Uterus (tissue), 2 donors: Measurements from ENCODE around the gene SEMA3E.

Experiments
- POLR2A ChIP-seq, 2 donors: fragments of 450-650 bp; IDR thresholded peaks; one replicate each; pipeline ENCODE4 v1.6.1; 2016; ENCODE audit warnings: antibody characterized with exemption in 2 of 2, mild to moderate bottlenecking in 1 of 2, moderate library complexity in 1 of 2
- TF ChIP-seq, protein P1 (sequence below), 4 experiments: fragments of 200-600 bp in 2 of 4; fragments of 450-650 bp in 2 of 4; sonication (generic) in 2 of 4; IDR thresholded peaks; one replicate each; pipeline ENCODE4 v1.5.1; 2016 to 2019; ENCODE audit warnings: antibody characterized with exemption in 4 of 4, mild to moderate bottlenecking in 2 of 4, moderate library complexity in 1 of 4

GRCh38 chr7:83388436-83388835, 260.5 kb downstream of the SEMA3E start:
- TF ChIP-seq, protein P1, sequence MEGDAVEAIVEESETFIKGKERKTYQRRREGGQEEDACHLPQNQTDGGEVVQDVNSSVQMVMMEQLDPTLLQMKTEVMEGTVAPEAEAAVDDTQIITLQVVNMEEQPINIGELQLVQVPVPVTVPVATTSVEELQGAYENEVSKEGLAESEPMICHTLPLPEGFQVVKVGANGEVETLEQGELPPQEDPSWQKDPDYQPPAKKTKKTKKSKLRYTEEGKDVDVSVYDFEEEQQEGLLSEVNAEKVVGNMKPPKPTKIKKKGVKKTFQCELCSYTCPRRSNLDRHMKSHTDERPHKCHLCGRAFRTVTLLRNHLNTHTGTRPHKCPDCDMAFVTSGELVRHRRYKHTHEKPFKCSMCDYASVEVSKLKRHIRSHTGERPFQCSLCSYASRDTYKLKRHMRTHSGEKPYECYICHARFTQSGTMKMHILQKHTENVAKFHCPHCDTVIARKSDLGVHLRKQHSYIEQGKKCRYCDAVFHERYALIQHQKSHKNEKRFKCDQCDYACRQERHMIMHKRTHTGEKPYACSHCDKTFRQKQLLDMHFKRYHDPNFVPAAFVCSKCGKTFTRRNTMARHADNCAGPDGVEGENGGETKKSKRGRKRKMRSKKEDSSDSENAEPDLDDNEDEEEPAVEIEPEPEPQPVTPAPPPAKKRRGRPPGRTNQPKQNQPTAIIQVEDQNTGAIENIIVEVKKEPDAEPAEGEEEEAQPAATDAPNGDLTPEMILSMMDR (IDR thresholded peaks at IDR 0.05): no peak
- TF ChIP-seq POLR2A (IDR thresholded peaks at IDR 0.05): no peak
